H9 (cell line): ENCODE measurements around the gene MAP3K9. TPM values are rescaled to one million over a fixed set of nuclear protein-coding genes. Genes with fewer than 3 reads are reported as not detected.
A peak's percentile ranks its signal among the peaks of the same experiment; 100 is the strongest.

Experiments used
- DNase-seq: peaks from one replicate; pipeline ENCODE4 v3.0.0-alpha.2; 2017
- H2AFZ ChIP-seq: one replicate; pipeline ENCODE4 v1.6.1; 2013; ENCODE audit warnings: mild to moderate bottlenecking, low read length, control low read depth, moderate library complexity
- H2AK5ac ChIP-seq: 2 replicates; pipeline ENCODE4 v1.6.1; 2013; ENCODE audit warnings: low read length, control low read depth, mixed read lengths; ENCODE audit not compliant: insufficient read length
- H2BK120ac ChIP-seq: one replicate; pipeline ENCODE4 v1.6.1; 2013; ENCODE audit warnings: low read depth, mild to moderate bottlenecking, low read length, control low read depth, inconsistent platforms; ENCODE audit not compliant: poor library complexity, severe bottlenecking
- H2BK12ac ChIP-seq: 2 replicates; pipeline ENCODE4 v1.6.1; 2013; ENCODE audit warnings: low read length, control low read depth, mixed read lengths, low read depth; ENCODE audit not compliant: insufficient read length
- H2BK15ac ChIP-seq: 2 replicates; pipeline ENCODE4 v1.6.1; 2013; ENCODE audit warnings: low read depth, low read length, control low read depth
- H2BK20ac ChIP-seq: one replicate; pipeline ENCODE4 v1.6.1; 2013; ENCODE audit warnings: low read depth, mild to moderate bottlenecking, low read length, control low read depth, inconsistent platforms; ENCODE audit not compliant: poor library complexity, severe bottlenecking
- H2BK5ac ChIP-seq: 2 replicates; pipeline ENCODE4 v1.6.1; 2013; ENCODE audit warnings: low read length, control low read depth, mixed read lengths; ENCODE audit not compliant: insufficient read length
- H3K14ac ChIP-seq: 2 replicates; pipeline ENCODE4 v1.6.1; 2013; ENCODE audit warnings: low read length, control low read depth; ENCODE audit not compliant: insufficient read depth
- H3K18ac ChIP-seq: 2 replicates; pipeline ENCODE4 v1.6.1; 2013; ENCODE audit warnings: low read depth, mild to moderate bottlenecking, mixed read lengths, low read length, control low read depth; ENCODE audit not compliant: insufficient read length
- H3K23ac ChIP-seq: 2 replicates; pipeline ENCODE4 v1.6.1; 2013; ENCODE audit warnings: low read length, control low read depth, mixed read lengths, low read depth; ENCODE audit not compliant: insufficient read length
- H3K23me2 ChIP-seq: 2 replicates; pipeline ENCODE4 v1.6.1; 2013; ENCODE audit warnings: low read depth, mild to moderate bottlenecking, mixed read lengths, low read length, control low read depth; ENCODE audit not compliant: insufficient read length, poor library complexity, severe bottlenecking
- H3K27ac ChIP-seq: 2 replicates; pipeline ENCODE4 v1.5.1; 2013; ENCODE audit warnings: low read length, control low read depth, mixed read lengths, low read depth; ENCODE audit not compliant: insufficient read length
- H3K27me3 ChIP-seq: 2 replicates; pipeline ENCODE4 v1.6.1; 2013; ENCODE audit warnings: low read length, control low read depth, inconsistent platforms; ENCODE audit not compliant: insufficient read depth
- H3K4ac ChIP-seq: 2 replicates; pipeline ENCODE4 v1.6.1; 2013; ENCODE audit warnings: low read depth, mild to moderate bottlenecking, control low read depth, inconsistent platforms, low read length, moderate library complexity
- H3K4me1 ChIP-seq: 2 replicates; pipeline ENCODE4 v1.6.1; 2013; ENCODE audit warnings: low read length, control low read depth, inconsistent platforms; ENCODE audit not compliant: insufficient read depth
- H3K4me2 ChIP-seq: 2 replicates; pipeline ENCODE4 v1.6.1; 2013; ENCODE audit warnings: low read length, control low read depth, mixed read lengths; ENCODE audit not compliant: insufficient read length, insufficient read depth
- H3K56ac ChIP-seq: 2 replicates; pipeline ENCODE4 v1.6.1; 2013; ENCODE audit warnings: low read depth, mild to moderate bottlenecking, mixed read lengths, low read length, control low read depth; ENCODE audit not compliant: insufficient read length
- H3K79me1 ChIP-seq: 2 replicates; pipeline ENCODE4 v1.6.1; 2013; ENCODE audit warnings: low read depth, mild to moderate bottlenecking, moderate library complexity, low read length, control low read depth, inconsistent platforms; ENCODE audit not compliant: insufficient read depth, poor library complexity, severe bottlenecking
- H3K79me2 ChIP-seq: 2 replicates; pipeline ENCODE4 v1.6.1; 2013; ENCODE audit warnings: low read length, control low read depth, inconsistent platforms; ENCODE audit not compliant: insufficient read depth
- H3K9ac ChIP-seq: 2 replicates; pipeline ENCODE4 v1.6.1; 2013; ENCODE audit warnings: low read length, control low read depth, mixed read lengths; ENCODE audit not compliant: insufficient read length; ENCODE audit errors: extremely low read depth
- H3K9me3 ChIP-seq: one replicate; pipeline ENCODE4 v1.6.1; 2013; ENCODE audit warnings: low read depth, low read length, inconsistent platforms; ENCODE audit not compliant: control insufficient read depth
- H3T11ph ChIP-seq: one replicate; pipeline ENCODE4 v1.6.1; 2013; ENCODE audit warnings: mild to moderate bottlenecking, low read length, control low read depth, inconsistent platforms
- H4K20me1 ChIP-seq: one replicate; pipeline ENCODE4 v1.6.1; 2013; ENCODE audit not compliant: control insufficient read depth, insufficient read length, insufficient read depth
- H4K5ac ChIP-seq: 2 replicates; pipeline ENCODE4 v1.6.1; 2013; ENCODE audit warnings: low read depth, mild to moderate bottlenecking, mixed read lengths, low read length, control low read depth; ENCODE audit not compliant: insufficient read length
- H4K8ac ChIP-seq: replicated peaks from 2 replicates; pipeline ENCODE4 v1.6.1; 2013; ENCODE audit warnings: low read length, control low read depth, mixed read lengths, low read depth; ENCODE audit not compliant: insufficient read length
- H4K91ac ChIP-seq: 2 replicates; pipeline ENCODE4 v1.6.1; 2013; ENCODE audit warnings: low read depth, mild to moderate bottlenecking, moderate library complexity, mixed read lengths, low read length, control low read depth; ENCODE audit not compliant: insufficient read length
- H3K27ac Mint-ChIP-seq, 3 experiments: 2 replicates in 2 of 3; 3 replicates in 1 of 3; pipeline ENCODE4 v1.8.0; 2020 to 2021; ENCODE audit warnings: mixed read lengths in 3 of 3, mild to moderate bottlenecking in 1 of 3, moderate library complexity in 1 of 3
- H3K27me3 Mint-ChIP-seq: 2 replicates; pipeline ENCODE4 v1.8.0; 2021; ENCODE audit warnings: low read depth, mild to moderate bottlenecking, moderate library complexity, mixed read lengths
- H3K36me3 Mint-ChIP-seq, 3 experiments: 2 replicates in 2 of 3; 3 replicates in 1 of 3; pipeline ENCODE4 v1.8.0; 2020 to 2021; ENCODE audit warnings: low read depth in 3 of 3, mixed read lengths in 3 of 3; ENCODE audit not compliant: insufficient read depth in 1 of 3
- H3K4me1 Mint-ChIP-seq, 2 experiments: 2 replicates each; pipeline ENCODE4 v1.8.0; 2020; ENCODE audit warnings: mixed read lengths in 2 of 2
- H3K4me3 Mint-ChIP-seq, 2 experiments: 2 replicates in 1 of 2; 3 replicates in 1 of 2; pipeline ENCODE4 v1.8.0; 2020 to 2021; ENCODE audit warnings: mild to moderate bottlenecking in 2 of 2, mixed read lengths in 2 of 2, moderate library complexity in 1 of 2
- H3K9me3 Mint-ChIP-seq, 2 experiments: 2 replicates in 1 of 2; 3 replicates in 1 of 2; pipeline ENCODE4 v1.8.0; 2020; ENCODE audit warnings: mild to moderate bottlenecking in 2 of 2, mixed read lengths in 2 of 2, moderate library complexity in 1 of 2
- WGBS: extraction: QIAGEN DNeasy Blood & Tissue Kit; methylation state at CpG from one replicate; pipeline ENCODE4 v1.1.7; 2013; ENCODE audit warnings: missing lambda C conversion rate, low lambda C conversion rate, mixed read lengths; ENCODE audit not compliant: insufficient read length; ENCODE audit errors: extremely low coverage; 5-methylcytosine and 5-hydroxymethylcytosine counted together
- total RNA-seq: library from RNA; stranded (reverse); gene quantifications from 2 replicates; pipeline ENCODE4 v1.2.1, GENCODE V29; 2021
- TF ChIP-seq, protein P1 (sequence below): fragments of 200-600 bp; sonication (generic); conservative IDR thresholded peaks from 3 replicates; pipeline ENCODE4 v1.8.0; 2021; ENCODE audit warnings: antibody characterized with exemption, mild to moderate bottlenecking

MAP3K9 gene
- total RNA-seq, 1 experiment from 2014 or later = 20.0 TPM

DNA sequence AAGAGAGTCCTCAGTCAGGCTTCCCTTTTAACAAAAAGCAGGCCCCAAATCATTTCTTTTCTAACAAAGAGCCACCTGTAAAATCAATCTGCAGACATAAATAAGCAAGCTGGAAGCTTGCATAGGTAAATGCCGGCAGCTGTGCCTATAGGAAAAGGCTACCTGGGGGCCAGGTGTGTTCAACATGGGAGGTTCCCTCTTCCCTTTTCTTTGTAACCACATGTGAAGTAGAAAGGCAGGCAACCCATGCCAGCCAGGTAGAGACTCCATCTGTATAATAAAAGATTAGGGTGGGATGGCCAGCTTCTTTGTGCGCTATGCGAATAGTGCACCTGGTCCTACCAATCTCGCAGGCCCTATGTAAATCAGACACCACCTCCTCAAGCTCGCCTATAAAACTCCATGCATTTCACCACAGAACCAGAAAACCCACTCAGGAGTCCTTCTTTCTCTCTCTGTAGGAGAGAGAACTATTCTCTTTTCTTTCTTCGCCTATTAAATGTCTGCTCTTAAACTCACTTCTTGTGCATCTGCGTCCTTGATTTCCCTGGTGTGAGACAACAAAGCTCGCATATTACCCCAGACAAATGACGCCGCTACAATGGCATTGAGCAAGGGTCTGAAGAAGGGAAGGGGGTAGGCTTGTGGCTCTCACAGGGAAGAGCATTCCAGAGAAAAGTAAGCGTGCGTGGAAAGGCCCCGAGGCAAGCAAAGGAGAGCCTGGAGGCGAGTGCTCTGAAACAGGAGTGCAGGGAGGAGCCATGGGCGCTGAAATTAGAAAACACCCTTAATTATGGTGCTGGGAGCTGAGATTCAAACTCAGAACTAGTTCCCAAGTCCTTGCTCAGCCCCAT is 100.4 kb downstream of the MAP3K9 start:
- Histone ChIP-seq H3K27me3 (no peaks in the 10 kb centered on the region), H3K79me1 (no peaks in the 10 kb centered on the region), H2BK12ac (no peak overlapping the region), H2BK20ac (no peak overlapping the region), H4K91ac (no peak overlapping the region), H3K27ac (peak overlapping the region; percentile 89), H3K4me2 (peak overlapping the region; percentile 6), H4K20me1 (no peaks in the 10 kb centered on the region), H2AFZ (no peak overlapping the region), H3T11ph (no peak overlapping the region), H2BK5ac (no peak overlapping the region), H3K4me1 (peaks cover 29% of the 10 kb centered on the region), H3K14ac (no peak overlapping the region), H4K5ac (no peak overlapping the region), H3K79me2 (no peaks in the 10 kb centered on the region), H3K4ac (no peak overlapping the region), H3K9me3 (no peaks in the 10 kb centered on the region), H3K23ac (no peak overlapping the region), H3K9ac (no peak overlapping the region), H2AK5ac (no peak overlapping the region), H2BK15ac (no peak overlapping the region), H4K8ac (no peak overlapping the region), H3K18ac (no peak overlapping the region), H3K56ac (no peak overlapping the region), H2BK120ac (no peak overlapping the region), H3K23me2 (no peaks in the 10 kb centered on the region)
- H3K4me3 Mint-ChIP-seq = peak overlapping the region in 1 of 2 experiments; percentile 6; a peak in 1 of 5 replicates
- TF ChIP-seq, protein P1, sequence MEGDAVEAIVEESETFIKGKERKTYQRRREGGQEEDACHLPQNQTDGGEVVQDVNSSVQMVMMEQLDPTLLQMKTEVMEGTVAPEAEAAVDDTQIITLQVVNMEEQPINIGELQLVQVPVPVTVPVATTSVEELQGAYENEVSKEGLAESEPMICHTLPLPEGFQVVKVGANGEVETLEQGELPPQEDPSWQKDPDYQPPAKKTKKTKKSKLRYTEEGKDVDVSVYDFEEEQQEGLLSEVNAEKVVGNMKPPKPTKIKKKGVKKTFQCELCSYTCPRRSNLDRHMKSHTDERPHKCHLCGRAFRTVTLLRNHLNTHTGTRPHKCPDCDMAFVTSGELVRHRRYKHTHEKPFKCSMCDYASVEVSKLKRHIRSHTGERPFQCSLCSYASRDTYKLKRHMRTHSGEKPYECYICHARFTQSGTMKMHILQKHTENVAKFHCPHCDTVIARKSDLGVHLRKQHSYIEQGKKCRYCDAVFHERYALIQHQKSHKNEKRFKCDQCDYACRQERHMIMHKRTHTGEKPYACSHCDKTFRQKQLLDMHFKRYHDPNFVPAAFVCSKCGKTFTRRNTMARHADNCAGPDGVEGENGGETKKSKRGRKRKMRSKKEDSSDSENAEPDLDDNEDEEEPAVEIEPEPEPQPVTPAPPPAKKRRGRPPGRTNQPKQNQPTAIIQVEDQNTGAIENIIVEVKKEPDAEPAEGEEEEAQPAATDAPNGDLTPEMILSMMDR = no peak
- no peaks in the 10 kb centered on the region for H3K9me3 Mint-ChIP-seq
- peaks cover 72 to 73% of the 10 kb centered on the region in 2 experiments for H3K4me1 Mint-ChIP-seq
- no peaks in the 10 kb centered on the region; the same call in 1 of the 2 replicates for H3K27me3 Mint-ChIP-seq
- peaks cover 0 to 2% (median 0%) of the 10 kb centered on the region in 3 experiments; a peak in 1 of 7 replicates for H3K36me3 Mint-ChIP-seq
- H3K27ac Mint-ChIP-seq = peak overlapping the region; percentile 93 to 96 (median 96)
- peak; percentile 83 for DNase-seq
- WGBS = no CpG with 5 or more reads among the region's 15 CpGs
